Rectal smooth muscle tissue (tissue), 1 donor: ENCODE results near the gene TOPBP1.

Experiments used
- H3K27ac ChIP-seq: one replicate; pipeline ENCODE4 v1.7.0; 2013; ENCODE audit warnings: low read depth, low read length, inconsistent platforms
- H3K27me3 ChIP-seq: one replicate; pipeline ENCODE4 v1.7.0; 2013; ENCODE audit warnings: low read length; ENCODE audit not compliant: control insufficient read depth, insufficient read depth
- H3K36me3 ChIP-seq: one replicate; pipeline ENCODE4 v1.7.0; 2013; ENCODE audit warnings: low read length; ENCODE audit not compliant: control insufficient read depth, insufficient read depth
- H3K4me1 ChIP-seq: one replicate; pipeline ENCODE4 v1.7.0; 2013; ENCODE audit warnings: low read length; ENCODE audit not compliant: control insufficient read depth, insufficient read depth
- H3K4me3 ChIP-seq: one replicate; pipeline ENCODE4 v1.7.0; 2013; ENCODE audit warnings: low read length
- H3K9ac ChIP-seq: one replicate; pipeline ENCODE4 v1.7.0; 2013; ENCODE audit warnings: low read length

The TOPBP1 gene

GRCh38 chr3:133593243-133593642 is 68.5 kb downstream of the TOPBP1 start:
- Histone ChIP-seq H3K9ac (no peak overlapping the region), H3K27ac (no peak overlapping the region), H3K36me3 (peaks cover 10% of the 10 kb centered on the region), H3K27me3 (no peaks in the 10 kb centered on the region), H3K4me1 (no peaks in the 10 kb centered on the region), H3K4me3 (no peak overlapping the region)

DNA sequence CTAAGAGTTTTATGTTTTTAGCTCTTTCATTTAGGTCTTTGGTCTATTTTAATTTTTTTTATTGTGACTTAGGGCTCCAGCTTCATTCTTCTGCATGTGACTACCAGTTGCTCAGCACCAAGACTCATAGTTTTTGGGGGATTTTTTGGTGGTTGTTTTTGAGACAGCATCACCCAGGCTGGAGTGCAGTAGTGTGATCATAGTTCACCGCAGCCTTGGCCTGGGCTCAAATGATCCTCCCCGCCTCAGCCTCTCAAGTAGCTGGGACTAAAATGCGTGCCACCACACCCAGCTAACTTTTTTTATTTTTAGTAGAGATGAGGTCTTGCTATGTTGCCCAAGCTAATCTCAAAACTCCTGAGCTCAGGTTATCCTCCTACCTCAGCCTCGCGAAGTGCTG is 68.9 kb downstream of the TOPBP1 start:
- no peak overlapping the region for H3K4me3 ChIP-seq
- no peak overlapping the region for H3K27ac ChIP-seq
- H3K9ac ChIP-seq = no peak overlapping the region
- H3K36me3 ChIP-seq = peaks cover 10% of the 10 kb centered on the region
- H3K4me1 ChIP-seq = no peaks in the 10 kb centered on the region
- H3K27me3 ChIP-seq = no peaks in the 10 kb centered on the region

DNA sequence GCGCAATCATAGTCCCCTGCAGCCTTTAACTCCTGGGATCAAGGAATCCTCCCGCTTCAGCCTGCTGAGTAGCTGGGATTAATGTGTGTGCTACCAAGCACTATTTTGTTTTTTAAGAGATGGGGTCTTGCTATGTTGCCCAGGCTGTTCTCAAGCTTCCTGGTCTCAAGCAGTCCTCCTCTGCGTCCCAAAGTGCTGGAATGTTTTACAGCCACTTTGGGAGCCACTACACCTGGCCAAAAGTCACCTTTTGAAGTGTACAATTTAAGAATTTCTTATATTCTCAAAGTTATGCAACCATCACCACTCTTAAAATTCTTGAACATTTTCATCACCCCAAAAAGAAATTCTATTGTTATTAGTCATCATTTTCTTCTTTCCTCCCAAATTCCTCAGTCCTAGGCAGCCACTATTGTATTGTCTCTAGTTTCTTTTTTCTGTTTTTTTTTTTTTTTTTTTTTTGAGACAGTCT is 70.4 kb downstream of the TOPBP1 start:
- H3K9ac ChIP-seq = no peak overlapping the region
- H3K27me3 ChIP-seq = no peaks in the 10 kb centered on the region
- H3K27ac ChIP-seq = peak overlapping the region; percentile 8
- H3K4me1 ChIP-seq = no peaks in the 10 kb centered on the region
- H3K36me3 ChIP-seq = peaks cover 20% of the 10 kb centered on the region
- no peak overlapping the region for H3K4me3 ChIP-seq

GRCh38 chr3:133589503-133589902 is 72.2 kb downstream of the TOPBP1 start:
- no peak overlapping the region for H3K4me3 ChIP-seq
- peaks cover 20% of the 10 kb centered on the region for H3K36me3 ChIP-seq
- H3K4me1 ChIP-seq = no peaks in the 10 kb centered on the region
- no peak overlapping the region for H3K27ac ChIP-seq
- no peak overlapping the region for H3K9ac ChIP-seq
- no peaks in the 10 kb centered on the region for H3K27me3 ChIP-seq

DNA sequence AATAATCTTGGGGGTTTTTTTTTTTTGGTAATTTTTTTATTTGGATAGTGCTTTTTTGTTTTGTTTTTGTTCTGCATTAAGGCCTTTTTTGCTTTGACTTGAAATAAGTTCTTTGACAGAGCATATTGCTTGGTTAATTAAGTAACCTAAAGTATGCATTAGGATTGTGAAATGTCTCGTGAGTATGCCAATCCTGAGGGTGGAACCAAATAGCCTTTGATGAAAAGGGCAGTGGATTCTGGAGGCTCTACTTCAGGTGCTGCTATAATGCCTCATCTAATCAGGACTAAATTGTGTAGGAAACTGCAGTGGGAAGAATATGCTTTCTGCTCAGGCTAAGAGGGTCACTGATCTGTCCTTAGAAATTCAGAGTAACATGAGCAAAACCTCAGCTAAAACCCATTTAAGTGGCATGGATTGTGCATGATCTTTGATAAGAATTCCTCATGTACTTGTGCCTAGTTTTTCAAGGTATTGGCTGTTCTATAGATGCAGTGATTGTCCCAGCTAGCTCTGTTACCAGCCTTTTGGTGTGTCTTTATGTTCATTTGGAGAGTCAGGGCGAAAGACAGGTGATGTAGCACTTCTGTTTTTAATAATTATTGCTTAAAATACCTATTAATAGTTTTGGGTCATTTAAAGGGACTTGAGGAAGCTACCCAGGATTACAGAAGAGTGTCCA is 72.8 kb downstream of the TOPBP1 start:
- peaks cover 22% of the 10 kb centered on the region for H3K36me3 ChIP-seq

GRCh38 chr3:133588035-133588434 is 73.7 kb downstream of the TOPBP1 start:
- peaks cover 23% of the 10 kb centered on the region for H3K36me3 ChIP-seq
- no peak overlapping the region for H3K9ac ChIP-seq
- no peak overlapping the region for H3K27ac ChIP-seq
- no peaks in the 10 kb centered on the region for H3K4me1 ChIP-seq
- no peak overlapping the region for H3K4me3 ChIP-seq
- H3K27me3 ChIP-seq = no peaks in the 10 kb centered on the region

More for the DNA sequence above, 72.8 kb downstream of the TOPBP1 start:
- H3K9ac ChIP-seq = no peak overlapping the region
- H3K4me1 ChIP-seq = no peaks in the 10 kb centered on the region
- H3K4me3 ChIP-seq = no peak overlapping the region
- H3K27ac ChIP-seq = no peak overlapping the region
- H3K27me3 ChIP-seq = no peaks in the 10 kb centered on the region

- H3K27ac ChIP-seq = no peak overlapping the region
- no peak overlapping the region for H3K4me3 ChIP-seq
- H3K9ac ChIP-seq = no peak overlapping the region
- H3K36me3 ChIP-seq = peaks cover 20% of the 10 kb centered on the region
- H3K4me1 ChIP-seq = peaks cover 2% of the 10 kb centered on the region
- H3K27me3 ChIP-seq = no peaks in the 10 kb centered on the region
Observed at GRCh38 chr3:133583396-133583795, 78.3 kb downstream of the TOPBP1 start.

DNA sequence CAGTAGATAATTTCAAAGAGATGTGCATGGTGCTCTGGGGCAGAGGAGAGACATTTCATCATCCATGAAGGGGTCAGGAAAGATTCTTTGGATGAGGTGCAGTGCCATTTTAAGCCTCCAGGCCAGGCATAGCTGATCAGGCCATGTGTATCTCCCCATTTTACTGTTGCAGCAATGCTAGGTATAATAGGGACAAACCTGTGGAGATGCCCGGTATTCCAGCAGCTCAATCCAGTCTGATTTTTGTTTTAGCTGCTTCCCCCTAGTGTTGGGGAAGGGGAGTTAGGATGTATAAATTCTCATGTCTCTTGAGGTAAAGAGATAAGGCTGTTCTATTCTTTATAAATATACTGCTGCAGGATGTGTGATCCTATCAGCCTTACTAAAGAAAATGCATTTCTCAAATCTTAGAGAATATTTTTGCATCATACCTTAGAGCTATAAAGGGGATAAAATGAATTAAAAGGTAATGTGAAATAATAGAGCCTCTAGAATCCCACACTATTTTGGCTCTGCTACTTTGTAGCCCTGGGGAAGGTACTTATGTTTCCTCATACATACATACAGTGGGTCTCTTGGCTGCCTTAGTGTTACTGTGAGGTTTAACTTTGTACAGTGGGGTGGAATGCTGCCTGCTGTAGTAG is 83.1 kb downstream of the TOPBP1 start:
- Histone ChIP-seq H3K4me1 (peaks cover 17% of the 10 kb centered on the region), H3K27me3 (no peaks in the 10 kb centered on the region), H3K9ac (no peak overlapping the region), H3K27ac (no peak overlapping the region), H3K36me3 (peaks cover 7% of the 10 kb centered on the region), H3K4me3 (no peak overlapping the region)

- Histone ChIP-seq H3K27ac (no peak overlapping the region), H3K9ac (no peak overlapping the region), H3K4me3 (peak overlapping the region; percentile 3), H3K4me1 (peaks cover 22% of the 10 kb centered on the region), H3K36me3 (peaks cover 7% of the 10 kb centered on the region), H3K27me3 (no peaks in the 10 kb centered on the region)
Observed at GRCh38 chr3:133576169-133576568, 85.6 kb downstream of the TOPBP1 start.

DNA sequence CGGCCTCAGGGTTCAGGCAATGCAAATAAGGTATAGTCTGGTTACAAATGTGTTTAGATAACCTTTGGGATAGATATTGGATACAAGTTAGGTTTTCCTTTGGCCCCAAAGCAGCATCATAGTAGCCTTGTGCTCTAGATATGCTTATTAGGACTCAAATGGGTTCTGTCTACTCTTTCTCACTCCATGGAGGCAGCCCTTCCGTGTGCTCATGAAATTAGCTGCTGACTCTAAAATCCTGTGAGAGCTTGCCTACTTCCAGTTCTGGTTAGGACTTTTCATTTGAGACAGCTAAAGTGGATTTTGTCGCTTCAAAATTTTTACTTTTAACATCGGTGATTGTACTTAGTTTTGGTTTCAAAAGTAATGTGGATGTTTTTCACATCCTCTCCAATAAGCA is 86.7 kb downstream of the TOPBP1 start:
- Histone ChIP-seq H3K4me1 (peaks cover 25% of the 10 kb centered on the region), H3K36me3 (peaks cover 7% of the 10 kb centered on the region), H3K4me3 (peak overlapping the region; percentile 96), H3K27me3 (no peaks in the 10 kb centered on the region), H3K9ac (peak overlapping the region; percentile 90), H3K27ac (peak overlapping the region; percentile 97)

- Histone ChIP-seq H3K4me1 (peaks cover 30% of the 10 kb centered on the region), H3K9ac (peak overlapping the region; percentile 90), H3K27me3 (no peaks in the 10 kb centered on the region)
Observed at GRCh38 chr3:133574260-133574881, 87.4 kb downstream of the TOPBP1 start.

GRCh38 chr3:133573629-133574194 is 88.0 kb downstream of the TOPBP1 start, which contains the start of gene CDV3:
TSS of gene CDV3 (plus strand) at chr3:133573686. CDS start at chr3:133574045, 359 bp downstream.
- H3K9ac ChIP-seq = peak within 1 kb of the TSS; percentile 90
- peak within 1 kb of the TSS; percentile 96 for H3K4me3 ChIP-seq
- peaks cover 30% of the 10 kb centered on the region for H3K4me1 ChIP-seq

More at GRCh38 chr3:133574260-133574881, 87.4 kb downstream of the TOPBP1 start:
- Histone ChIP-seq H3K36me3 (peaks cover 7% of the 10 kb centered on the region), H3K27ac (peak overlapping the region; percentile 97), H3K4me3 (peak overlapping the region; percentile 96)

More at GRCh38 chr3:133573629-133574194, 88.0 kb downstream of the TOPBP1 start, which contains the start of gene CDV3:
- peaks cover 4% of the 10 kb centered on the region for H3K36me3 ChIP-seq
- no peaks in the 10 kb centered on the region for H3K27me3 ChIP-seq
- H3K27ac ChIP-seq = peak within 1 kb of the TSS; percentile 97
